Thoracic aorta (tissue), 2 donors: ENCODE measurements around the gene EXPH5. TPM values are rescaled to one million over a fixed set of nuclear protein-coding genes. Genes with fewer than 3 reads are reported as not detected.

ENCODE experiments used
- ATAC-seq: fragments of 150-250 bp; one replicate; pipeline ENCODE4 v1.8.0; 2017; ENCODE audit warnings: low read depth; ENCODE audit not compliant: insufficient number of reproducible peaks, low FRiP score
- DNase-seq: peaks from one replicate; pipeline ENCODE4 v3.0.0-alpha.2; 2020; ENCODE audit warnings: low spot score
- H3K27ac ChIP-seq, 2 donors: fragments of 200-600 bp; sonication (generic); 1 replicate in 1 of 2; 2 replicates in 1 of 2; pipeline ENCODE4 v1.5.1; 2016; ENCODE audit warnings: mild to moderate bottlenecking in 2 of 2, moderate library complexity in 2 of 2
- H3K27me3 ChIP-seq: fragments of 200-600 bp; sonication (generic); replicated peaks from 2 replicates; pipeline ENCODE4 v1.6.0; 2016; ENCODE audit warnings: mild to moderate bottlenecking; ENCODE audit not compliant: insufficient read depth
- H3K36me3 ChIP-seq: fragments of 200-600 bp; sonication (generic); one replicate; pipeline ENCODE4 v1.5.1; 2016
- H3K4me1 ChIP-seq, 2 donors: fragments of 200-600 bp; sonication (generic); 1 replicate in 1 of 2; 2 replicates in 1 of 2; pipeline versions ENCODE4 v1.5.1 to v1.6.0; 2016; ENCODE audit warnings: low read depth in 2 of 2, mild to moderate bottlenecking in 1 of 2; ENCODE audit not compliant: control insufficient read depth in 1 of 2
- H3K4me3 ChIP-seq: fragments of 200-600 bp; sonication (generic); 2 replicates; pipeline ENCODE4 v1.5.1; 2016; ENCODE audit warnings: mild to moderate bottlenecking
- H3K9me3 ChIP-seq: fragments of 200-600 bp; sonication (generic); 2 replicates; pipeline ENCODE4 v1.5.1; 2016
- total RNA-seq, 2 donors: library from RNA; depleted of rRNA; stranded (reverse); fragments of >200 nt; gene quantifications; one replicate each; pipeline versions ENCODE4 v1.1.0 to v1.2.3, GENCODE V29; 2016
- TF ChIP-seq, protein P1 (sequence below): fragments of 200-600 bp; sonication (generic); IDR thresholded peaks from one replicate; pipeline ENCODE4 v1.5.1; 2019; ENCODE audit warnings: antibody characterized with exemption

Gene EXPH5
- total RNA-seq, 2 donors from 2014 or later = 1.9 to 3.2 TPM

- H3K4me3 ChIP-seq = no peak overlapping the region
- no peaks in the 10 kb centered on the region for H3K36me3 ChIP-seq
- H3K4me1 ChIP-seq = no peaks in the 10 kb centered on the region
- H3K27ac ChIP-seq = no peak overlapping the region
- TF ChIP-seq, protein P1, sequence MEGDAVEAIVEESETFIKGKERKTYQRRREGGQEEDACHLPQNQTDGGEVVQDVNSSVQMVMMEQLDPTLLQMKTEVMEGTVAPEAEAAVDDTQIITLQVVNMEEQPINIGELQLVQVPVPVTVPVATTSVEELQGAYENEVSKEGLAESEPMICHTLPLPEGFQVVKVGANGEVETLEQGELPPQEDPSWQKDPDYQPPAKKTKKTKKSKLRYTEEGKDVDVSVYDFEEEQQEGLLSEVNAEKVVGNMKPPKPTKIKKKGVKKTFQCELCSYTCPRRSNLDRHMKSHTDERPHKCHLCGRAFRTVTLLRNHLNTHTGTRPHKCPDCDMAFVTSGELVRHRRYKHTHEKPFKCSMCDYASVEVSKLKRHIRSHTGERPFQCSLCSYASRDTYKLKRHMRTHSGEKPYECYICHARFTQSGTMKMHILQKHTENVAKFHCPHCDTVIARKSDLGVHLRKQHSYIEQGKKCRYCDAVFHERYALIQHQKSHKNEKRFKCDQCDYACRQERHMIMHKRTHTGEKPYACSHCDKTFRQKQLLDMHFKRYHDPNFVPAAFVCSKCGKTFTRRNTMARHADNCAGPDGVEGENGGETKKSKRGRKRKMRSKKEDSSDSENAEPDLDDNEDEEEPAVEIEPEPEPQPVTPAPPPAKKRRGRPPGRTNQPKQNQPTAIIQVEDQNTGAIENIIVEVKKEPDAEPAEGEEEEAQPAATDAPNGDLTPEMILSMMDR = no peak
- DNase-seq (no peak), ATAC-seq (no peak)
- H3K9me3 ChIP-seq = no peaks in the 10 kb centered on the region
- no peaks in the 10 kb centered on the region for H3K27me3 ChIP-seq
These were observed 17.0 kb downstream of the EXPH5 start for GRCh38 chr11:108576523-108576922.

- Histone ChIP-seq H3K27me3 (no peaks in the 10 kb centered on the region), H3K36me3 (no peaks in the 10 kb centered on the region), H3K4me1 (no peaks in the 10 kb centered on the region), H3K9me3 (no peaks in the 10 kb centered on the region), H3K4me3 (no peak overlapping the region), H3K27ac (no peak overlapping the region)
- DNase-seq = no peak
- TF ChIP-seq, protein P1 = no peak
- ATAC-seq = no peak
These were observed 18.9 kb downstream of the EXPH5 start for GRCh38 chr11:108574675-108575074.

DNA sequence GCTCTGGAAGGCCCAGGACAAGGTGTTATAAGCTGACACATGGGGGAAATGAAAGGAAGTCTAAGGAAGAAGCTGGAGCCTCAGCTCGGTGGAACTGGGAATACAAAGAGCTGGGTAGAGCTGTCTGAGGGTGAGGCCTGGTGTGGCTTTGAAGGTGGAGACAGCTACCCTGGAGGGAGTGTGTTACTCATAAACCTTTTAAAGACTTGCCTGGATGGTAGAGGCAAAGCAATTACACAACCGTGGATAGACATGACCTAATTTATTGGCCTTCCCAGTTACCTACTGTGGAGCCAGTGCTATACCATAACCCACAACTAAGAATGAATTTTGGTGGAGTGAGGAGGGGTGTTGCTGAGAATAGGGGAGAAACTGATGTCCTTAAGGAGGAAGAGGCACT is 22.6 kb downstream of the EXPH5 start:
- TF ChIP-seq, protein P1 = no peak
- Histone ChIP-seq H3K27me3 (no peaks in the 10 kb centered on the region), H3K4me1 (no peaks in the 10 kb centered on the region), H3K27ac (no peak overlapping the region), H3K4me3 (no peak overlapping the region), H3K36me3 (no peaks in the 10 kb centered on the region), H3K9me3 (no peaks in the 10 kb centered on the region)
- ATAC-seq (no peak), DNase-seq (no peak)

DNA sequence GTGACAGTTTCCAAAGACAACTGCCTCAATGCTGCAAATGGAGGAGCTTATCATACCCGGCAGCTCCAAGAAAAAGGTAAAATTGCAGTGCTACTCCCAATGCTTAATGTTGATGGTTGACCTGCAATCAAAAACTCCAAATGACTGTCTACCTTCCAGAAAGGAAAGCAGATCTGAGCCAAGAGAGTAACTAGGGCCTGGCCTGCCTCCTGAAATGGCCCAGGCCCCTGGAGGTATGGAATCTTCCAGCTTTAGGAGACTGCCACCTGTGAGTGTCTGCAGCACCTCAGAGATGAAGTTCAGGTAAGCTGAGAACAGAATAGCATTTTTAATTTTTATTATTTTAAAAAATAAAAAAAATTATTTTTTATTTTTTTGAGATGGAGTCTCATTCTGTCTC is 23.7 kb downstream of the EXPH5 start:
- Histone ChIP-seq H3K4me1 (no peaks in the 10 kb centered on the region), H3K27ac (no peak overlapping the region), H3K9me3 (no peaks in the 10 kb centered on the region), H3K36me3 (no peaks in the 10 kb centered on the region), H3K4me3 (no peak overlapping the region), H3K27me3 (no peaks in the 10 kb centered on the region)
- TF ChIP-seq, protein P1 = no peak
- DNase-seq (no peak), ATAC-seq (no peak)

DNA sequence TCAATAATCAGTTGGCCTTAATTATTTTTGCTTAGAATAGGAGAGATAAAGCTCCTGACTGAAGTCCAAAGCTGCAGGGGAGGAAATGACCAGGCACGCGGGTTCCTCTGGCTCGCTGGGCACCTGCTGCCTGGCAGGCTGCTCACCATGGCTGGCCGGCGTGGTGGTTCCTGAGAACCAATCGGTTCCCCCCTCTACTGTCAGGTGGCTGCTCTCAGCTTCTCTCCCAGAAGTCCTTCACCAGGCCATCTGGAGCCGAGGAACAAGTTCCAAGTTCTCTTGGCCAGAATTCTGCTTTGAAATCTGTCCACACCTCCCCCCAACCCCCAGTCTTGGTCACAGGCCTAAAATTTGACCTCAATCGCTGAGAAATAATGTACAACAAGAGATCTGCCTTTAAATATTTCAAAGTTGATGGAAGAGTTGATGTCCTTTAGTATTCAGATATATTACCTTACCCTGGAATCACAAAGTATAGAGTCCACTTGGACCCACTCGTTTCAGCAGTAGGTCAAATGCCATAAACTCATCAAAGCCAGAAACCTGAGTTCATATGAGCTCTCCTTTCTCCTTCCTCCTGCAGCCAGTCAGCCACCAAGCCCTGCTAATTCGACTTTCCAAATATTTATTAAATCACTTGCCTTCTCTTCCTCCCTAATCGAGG is 25.2 kb downstream of the EXPH5 start:
- Histone ChIP-seq H3K27me3 (no peaks in the 10 kb centered on the region), H3K4me3 (no peak overlapping the region), H3K27ac (no peak overlapping the region), H3K36me3 (no peaks in the 10 kb centered on the region), H3K9me3 (no peaks in the 10 kb centered on the region), H3K4me1 (no peaks in the 10 kb centered on the region)
- TF ChIP-seq, protein P1 = no peak
- DNase-seq (no peak), ATAC-seq (no peak)
